ENCODE data around the gene FAM50A. TPM values are rescaled to one million over a fixed set of nuclear protein-coding genes. Genes with fewer than 3 reads are reported as not detected.

FAM50A gene
- total RNA-seq, 1 donor from 2014 or later: 80.0 TPM

DNA sequence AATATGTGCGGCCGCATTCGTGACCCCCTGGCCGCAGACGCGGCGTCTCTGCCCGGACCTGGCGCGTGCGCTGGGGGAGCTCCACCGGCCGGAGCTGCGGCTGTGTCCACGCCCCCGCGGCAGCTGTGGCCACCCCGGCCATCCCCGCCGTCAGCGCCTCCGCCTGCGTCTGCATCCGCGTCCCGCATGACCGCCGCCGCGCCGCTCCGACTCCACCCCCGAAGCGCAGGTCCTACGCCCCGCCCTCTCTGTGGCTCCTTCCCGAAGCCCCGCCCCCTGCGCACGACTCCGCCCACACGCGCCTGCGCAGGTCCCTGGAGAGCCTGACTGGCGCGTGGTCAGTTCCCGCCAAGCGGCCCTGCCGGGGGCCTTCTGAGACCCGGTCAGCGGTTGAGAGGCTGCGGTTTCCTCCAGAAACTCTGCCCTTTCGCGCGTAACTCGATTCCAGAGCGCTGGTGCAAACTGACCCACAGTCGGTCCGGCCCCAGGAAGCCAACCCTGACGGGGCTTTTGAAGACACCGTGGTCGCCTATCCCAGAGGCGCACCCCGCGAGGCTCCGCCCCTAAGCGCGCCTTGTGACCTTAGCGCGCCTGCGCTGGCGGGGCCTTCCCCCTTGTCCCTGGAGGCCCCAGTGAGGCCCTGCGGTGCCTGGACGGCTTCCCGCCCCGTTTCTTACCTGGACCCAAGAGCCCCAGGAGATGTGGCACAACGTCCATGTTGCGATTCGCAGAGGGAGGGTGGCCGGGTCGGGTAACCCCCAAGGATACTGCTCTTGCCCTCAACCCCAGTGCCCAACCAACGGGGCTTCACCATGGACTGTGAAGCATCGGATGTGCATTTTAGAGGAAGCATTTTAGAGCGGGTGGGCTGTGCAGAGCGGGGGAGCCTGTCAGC is 35.0 kb downstream of the FAM50A start, which contains the start of gene LAGE3:
TSS of gene LAGE3 (minus strand) at position 554 of the 895 bp plus-strand sequence. CDS start at position 188, 366 bp downstream.
- Histone ChIP-seq H3K36me3 (ENCODE audit: control insufficient read depth, insufficient read depth, low read length) (no peaks in the 10 kb centered on the region), H3K27me3 (ENCODE audit: control insufficient read depth, insufficient read depth, low read length) (no peaks in the 10 kb centered on the region), H3K4me3 (ENCODE audit: low read depth, low read length) (peak within 1 kb of the TSS; percentile 48)
- TF ChIP-seq, protein P1, sequence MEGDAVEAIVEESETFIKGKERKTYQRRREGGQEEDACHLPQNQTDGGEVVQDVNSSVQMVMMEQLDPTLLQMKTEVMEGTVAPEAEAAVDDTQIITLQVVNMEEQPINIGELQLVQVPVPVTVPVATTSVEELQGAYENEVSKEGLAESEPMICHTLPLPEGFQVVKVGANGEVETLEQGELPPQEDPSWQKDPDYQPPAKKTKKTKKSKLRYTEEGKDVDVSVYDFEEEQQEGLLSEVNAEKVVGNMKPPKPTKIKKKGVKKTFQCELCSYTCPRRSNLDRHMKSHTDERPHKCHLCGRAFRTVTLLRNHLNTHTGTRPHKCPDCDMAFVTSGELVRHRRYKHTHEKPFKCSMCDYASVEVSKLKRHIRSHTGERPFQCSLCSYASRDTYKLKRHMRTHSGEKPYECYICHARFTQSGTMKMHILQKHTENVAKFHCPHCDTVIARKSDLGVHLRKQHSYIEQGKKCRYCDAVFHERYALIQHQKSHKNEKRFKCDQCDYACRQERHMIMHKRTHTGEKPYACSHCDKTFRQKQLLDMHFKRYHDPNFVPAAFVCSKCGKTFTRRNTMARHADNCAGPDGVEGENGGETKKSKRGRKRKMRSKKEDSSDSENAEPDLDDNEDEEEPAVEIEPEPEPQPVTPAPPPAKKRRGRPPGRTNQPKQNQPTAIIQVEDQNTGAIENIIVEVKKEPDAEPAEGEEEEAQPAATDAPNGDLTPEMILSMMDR (IDR thresholded peaks at IDR 0.05; ENCODE audit: insufficient read depth, low read length, poor library complexity, severe bottlenecking): no peak
- no peak for DNase-seq (ENCODE audit: low read depth)

DNA sequence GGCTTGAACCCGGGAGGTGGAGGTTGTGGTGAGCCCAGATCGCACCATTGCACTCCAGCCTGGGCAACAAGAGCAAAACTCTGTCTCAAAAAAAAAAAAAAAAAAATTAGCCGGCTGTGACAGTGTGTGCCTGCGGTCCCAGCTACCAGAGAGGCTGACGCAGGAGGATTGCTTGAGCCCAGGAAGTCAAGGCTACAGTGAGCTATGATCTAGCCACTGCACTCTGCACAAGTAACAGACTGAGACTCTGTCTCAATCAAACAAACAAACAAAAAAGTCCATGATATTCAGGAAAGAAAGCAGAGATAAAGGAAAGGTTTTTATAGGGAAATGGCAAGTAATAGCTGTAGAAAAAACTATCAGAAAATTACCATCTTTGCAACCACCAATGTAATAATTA is 37.3 kb downstream of the FAM50A start:
- TF ChIP-seq, protein P1 (IDR thresholded peaks at IDR 0.05; ENCODE audit: insufficient read depth, low read length, poor library complexity, severe bottlenecking): no peak

DNA sequence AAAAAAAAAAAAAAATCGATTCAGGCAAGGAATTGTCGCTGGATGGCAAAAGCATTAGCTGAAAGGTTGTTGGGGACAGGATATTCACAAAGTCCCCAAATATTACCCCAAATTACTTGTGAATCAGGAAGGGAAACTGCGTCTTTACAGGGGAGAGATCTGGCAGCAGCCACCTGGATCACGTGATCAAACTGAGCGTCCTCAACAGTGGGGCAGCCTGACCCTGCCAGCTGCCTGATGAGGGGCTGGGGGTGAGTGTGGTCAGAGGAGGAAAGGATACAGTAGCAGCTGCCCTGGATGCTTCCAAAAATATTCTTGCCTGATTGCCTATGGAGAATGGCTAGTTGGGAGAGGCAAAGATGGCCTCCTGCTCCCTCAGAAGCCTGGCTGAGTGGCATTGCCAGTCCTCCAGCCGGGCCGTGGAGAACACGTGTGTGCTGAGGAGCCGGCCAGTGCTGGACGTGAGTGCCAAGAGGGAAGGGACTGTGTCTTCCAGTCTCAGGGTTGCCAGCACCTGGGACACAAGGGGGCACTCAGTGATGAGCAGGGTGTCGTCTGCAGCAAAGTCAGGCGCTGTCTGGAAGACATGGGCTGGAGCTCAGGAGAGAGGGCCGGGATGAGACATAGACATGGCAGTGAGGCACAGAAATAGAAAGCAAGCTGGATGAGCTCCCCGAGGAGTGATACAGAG is 38.1 kb downstream of the FAM50A start:
- no peaks in the 10 kb centered on the region for H3K36me3 ChIP-seq (ENCODE audit: control insufficient read depth, insufficient read depth, low read length)
- H3K4me3 ChIP-seq (ENCODE audit: low read depth, low read length): no peak overlapping the region
- no peak for DNase-seq (ENCODE audit: low read depth)
- no peaks in the 10 kb centered on the region for H3K27me3 ChIP-seq (ENCODE audit: control insufficient read depth, insufficient read depth, low read length)
- TF ChIP-seq, protein P1 (IDR thresholded peaks at IDR 0.05; ENCODE audit: insufficient read depth, low read length, poor library complexity, severe bottlenecking): no peak

More for the DNA sequence above, 37.3 kb downstream of the FAM50A start:
- Histone ChIP-seq H3K36me3 (ENCODE audit: control insufficient read depth, insufficient read depth, low read length) (no peaks in the 10 kb centered on the region), H3K27me3 (ENCODE audit: control insufficient read depth, insufficient read depth, low read length) (no peaks in the 10 kb centered on the region), H3K4me3 (ENCODE audit: low read depth, low read length) (no peak overlapping the region)
- DNase-seq (ENCODE audit: low read depth): no peak

DNA sequence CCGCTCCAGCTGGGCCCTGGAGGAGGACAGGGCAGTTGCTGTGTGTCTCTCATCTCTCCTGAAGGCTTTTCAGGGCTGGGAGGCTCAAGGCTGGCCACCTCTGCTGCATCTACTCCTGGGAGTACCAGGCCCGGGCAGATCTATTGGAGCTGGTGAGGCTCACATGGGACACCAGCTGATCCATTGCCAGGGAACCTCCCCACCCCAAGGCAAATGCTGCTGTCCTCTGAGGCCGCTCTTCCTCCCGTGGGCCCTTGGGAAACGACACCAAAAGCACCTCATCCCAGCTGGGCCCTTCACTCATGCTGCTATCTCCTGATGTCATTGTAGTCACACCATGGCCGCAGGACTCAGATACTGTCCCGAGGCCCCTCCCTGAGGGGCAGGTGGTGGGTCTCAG is 38.8 kb downstream of the FAM50A start:
- TF ChIP-seq, protein P1 (IDR thresholded peaks at IDR 0.05; ENCODE audit: insufficient read depth, low read length, poor library complexity, severe bottlenecking): no peak
- H3K36me3 ChIP-seq (ENCODE audit: control insufficient read depth, insufficient read depth, low read length): no peaks in the 10 kb centered on the region
- no peak overlapping the region for H3K4me3 ChIP-seq (ENCODE audit: low read depth, low read length)
- no peaks in the 10 kb centered on the region for H3K27me3 ChIP-seq (ENCODE audit: control insufficient read depth, insufficient read depth, low read length)
- DNase-seq (ENCODE audit: low read depth): no peak

DNA sequence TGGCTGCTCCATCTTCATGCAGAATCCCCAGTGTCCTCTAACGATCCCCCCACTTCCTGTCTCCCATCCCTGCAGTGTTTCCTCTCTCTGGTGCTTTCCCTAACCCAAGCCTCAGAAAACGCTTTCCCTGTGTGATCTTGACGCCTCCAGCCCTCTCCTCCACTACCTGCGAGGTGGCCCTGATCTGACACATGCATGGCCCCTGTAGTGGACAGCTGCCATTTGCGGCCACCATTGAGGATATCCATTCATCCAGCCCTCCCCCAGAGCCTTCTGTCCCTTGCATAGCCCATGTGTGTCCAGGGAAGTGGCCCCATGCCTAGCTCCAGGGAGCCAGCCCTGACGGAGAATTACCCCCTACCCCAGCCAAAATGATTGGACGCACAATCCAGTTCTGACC is 39.4 kb downstream of the FAM50A start:
- Histone ChIP-seq H3K27me3 (ENCODE audit: control insufficient read depth, insufficient read depth, low read length) (no peaks in the 10 kb centered on the region), H3K36me3 (ENCODE audit: control insufficient read depth, insufficient read depth, low read length) (no peaks in the 10 kb centered on the region), H3K4me3 (ENCODE audit: low read depth, low read length) (no peak overlapping the region)
- TF ChIP-seq, protein P1 (IDR thresholded peaks at IDR 0.05; ENCODE audit: insufficient read depth, low read length, poor library complexity, severe bottlenecking): no peak
- DNase-seq (ENCODE audit: low read depth): no peak

All from kidney epithelial cell (primary cell).